IMR-90 (cell line): ENCODE data around the gene TRIM17. TPM values are rescaled to one million over a fixed set of nuclear protein-coding genes. Genes with fewer than 3 reads are reported as not detected.

ENCODE experiments used
- ATAC-seq: fragments of 200-7000 bp; cut with Tn5 transposase; 2 replicates; pipeline ENCODE4 v1.9.1; 2020; ENCODE audit warnings: low read depth, mild to moderate bottlenecking, moderate library complexity
- BruUV-seq: library from RNA; stranded (reverse); fragments of 400-500 nt; replicated peaks from 2 replicates; lab custom pipeline; 2021; lab: Mats Ljungman, UMichigan
- CTCF ChIA-PET: fragments of 300-600 bp; formaldehyde crosslinking; extraction: SDS; loops from one replicate; lab custom pipeline; 2021; ENCODE audit warnings: antibody characterized with exemption; lab: Yijun Ruan, JAX
- POLR2A ChIA-PET: fragments of 300-600 bp; sonication (Branson Sonifier 250); formaldehyde crosslinking; loops from one replicate; lab custom pipeline; 2022; ENCODE audit warnings: antibody characterized with exemption; ENCODE audit not compliant: unreplicated experiment; lab: Charles Lee
- DNase-seq: peaks from one replicate; pipeline ENCODE4 v3.0.0; 2013
- H2AFZ ChIP-seq: replicated peaks from 2 replicates; pipeline ENCODE3; 2013; ENCODE audit warnings: low read length, mild to moderate bottlenecking; ENCODE audit not compliant: poor library complexity
- H2AK5ac ChIP-seq: 2 replicates; pipeline ENCODE4 v1.6.1; 2013; ENCODE audit warnings: low read depth, low read length, inconsistent platforms
- H2AK9ac ChIP-seq: replicated peaks from 2 replicates; pipeline ENCODE3; 2013; ENCODE audit warnings: mild to moderate bottlenecking, low read depth, low read length, moderate library complexity; ENCODE audit not compliant: poor library complexity
- H2BK120ac ChIP-seq: 2 replicates; pipeline ENCODE4 v1.6.1; 2013; ENCODE audit warnings: low read depth, low read length, inconsistent platforms
- H2BK15ac ChIP-seq: 3 replicates; pipeline ENCODE4 v1.6.1; 2013; ENCODE audit warnings: low read depth, low read length, inconsistent platforms
- H2BK20ac ChIP-seq: 2 replicates; pipeline ENCODE4 v1.6.1; 2013; ENCODE audit warnings: low read depth, mild to moderate bottlenecking, inconsistent platforms, low read length, moderate library complexity
- H2BK5ac ChIP-seq: 2 replicates; pipeline ENCODE4 v1.6.1; 2013; ENCODE audit warnings: mild to moderate bottlenecking, low read depth, low read length, inconsistent platforms; ENCODE audit not compliant: poor library complexity, severe bottlenecking
- H3K14ac ChIP-seq: replicated peaks from 2 replicates; pipeline ENCODE4 v1.6.1; 2013; ENCODE audit warnings: low read depth, low read length, inconsistent platforms
- H3K18ac ChIP-seq: 2 replicates; pipeline ENCODE4 v1.6.1; 2013; ENCODE audit warnings: low read depth, low read length, control low read depth
- H3K23ac ChIP-seq: 2 replicates; pipeline ENCODE4 v1.6.1; 2013; ENCODE audit warnings: low read depth, low read length, inconsistent platforms
- H3K27ac ChIP-seq: 2 replicates; pipeline ENCODE4 v1.5.1; 2013; ENCODE audit warnings: mild to moderate bottlenecking, control low read depth, low read length; ENCODE audit not compliant: insufficient read depth
- H3K27me3 ChIP-seq: 2 replicates; pipeline ENCODE4 v1.6.1; 2013; ENCODE audit warnings: low read length; ENCODE audit not compliant: control insufficient read depth, insufficient read depth
- H3K36me3 ChIP-seq: 2 replicates; pipeline ENCODE4 v1.6.1; 2013; ENCODE audit warnings: low read length, mixed read lengths; ENCODE audit not compliant: control insufficient read depth, insufficient read depth
- H3K4ac ChIP-seq: 2 replicates; pipeline ENCODE4 v1.6.1; 2013; ENCODE audit warnings: low read depth, low read length, inconsistent platforms
- H3K4me1 ChIP-seq: 2 replicates; pipeline ENCODE4 v1.6.1; 2013; ENCODE audit warnings: low read length, mixed read lengths; ENCODE audit not compliant: control insufficient read depth, insufficient read depth
- H3K4me2 ChIP-seq: 2 replicates; pipeline ENCODE4 v1.6.1; 2013; ENCODE audit warnings: low read depth, mild to moderate bottlenecking, control low read depth, low read length, moderate library complexity
- H3K4me3 ChIP-seq: 2 replicates; pipeline ENCODE4 v1.5.1; 2013; ENCODE audit warnings: low read depth, mild to moderate bottlenecking, control low read depth, low read length, moderate library complexity; ENCODE audit not compliant: insufficient read depth
- H3K56ac ChIP-seq: 2 replicates; pipeline ENCODE4 v1.6.1; 2013; ENCODE audit warnings: low read length, inconsistent platforms; ENCODE audit not compliant: insufficient read depth; ENCODE audit errors: extremely low read depth
- H3K79me1 ChIP-seq, 2 experiments: 2 replicates each; pipeline ENCODE4 v1.6.1; 2013; ENCODE audit warnings: low read length in 2 of 2, inconsistent platforms in 1 of 2, low read depth in 1 of 2
- H3K9ac ChIP-seq: 2 replicates; pipeline ENCODE4 v1.6.1; 2013; ENCODE audit warnings: low read depth, low read length, control low read depth
- H3K9me1 ChIP-seq: 2 replicates; pipeline ENCODE4 v1.6.1; 2013; ENCODE audit warnings: low read length, inconsistent platforms; ENCODE audit not compliant: insufficient read depth
- H3K9me3 ChIP-seq: 2 replicates; pipeline ENCODE4 v1.6.1; 2013; ENCODE audit warnings: low read length; ENCODE audit not compliant: control insufficient read depth, insufficient read depth
- H4K20me1 ChIP-seq: 2 replicates; pipeline ENCODE4 v1.6.1; 2013; ENCODE audit warnings: low read length, inconsistent platforms; ENCODE audit not compliant: insufficient read depth
- H4K5ac ChIP-seq: 2 replicates; pipeline ENCODE4 v1.6.1; 2013; ENCODE audit warnings: mild to moderate bottlenecking, low read depth, low read length, control low read depth
- H4K8ac ChIP-seq, 2 experiments: 2 replicates each; pipeline ENCODE4 v1.6.1; 2013; ENCODE audit warnings: low read depth in 2 of 2, low read length in 2 of 2, control low read depth in 1 of 2, inconsistent platforms in 1 of 2
- H4K91ac ChIP-seq: 2 replicates; pipeline ENCODE4 v1.6.1; 2013; ENCODE audit warnings: low read depth, low read length, inconsistent platforms; ENCODE audit not compliant: insufficient read depth
- CTCF ChIP-seq: conservative IDR thresholded peaks from 2 replicates; pipeline ENCODE4 v1.5.1; 2012; ENCODE audit warnings: mild to moderate bottlenecking, low read depth, low read length, improper control_type of control experiment
- MXI1 ChIP-seq: IDR thresholded peaks from 2 replicates; pipeline ENCODE4 v1.6.1; 2012; ENCODE audit warnings: low read depth, mild to moderate bottlenecking, low read length, moderate library complexity, borderline replicate concordance
- NFE2L2 ChIP-seq: fragments of 150-350 bp; IDR thresholded peaks from 2 replicates; pipeline ENCODE4 v1.6.1; 2016; ENCODE audit warnings: low read depth, mild to moderate bottlenecking, low read length
- USF2 ChIP-seq: fragments of 150-350 bp; IDR thresholded peaks from 2 replicates; pipeline ENCODE4 v1.6.1; 2017; ENCODE audit warnings: mild to moderate bottlenecking, antibody characterized with exemption, low read length, low read depth
- WGBS, 2 experiments: methylation state at CpG; one replicate each; pipeline versions ENCODE4 v1.1.5 to v1.1.7; 2013; ENCODE audit warnings: missing lambda C conversion rate in 2 of 2; ENCODE audit not compliant: insufficient read length in 1 of 2; ENCODE audit errors: extremely low coverage in 2 of 2; 5-methylcytosine and 5-hydroxymethylcytosine counted together
- dilution Hi-C: fragments of 300-500 bp; cut with HindIII; formaldehyde crosslinking; loops from one replicate; pipeline ENCODE4 v1.14.3; 2018; ENCODE audit warnings: low sequenced_read_pairs; ENCODE audit not compliant: unreplicated experiment
- in situ Hi-C: fragments of 300-500 bp; cut with MboI; formaldehyde crosslinking; loops from 3 replicates; pipeline ENCODE4 v1.14.3; 2019; ENCODE audit warnings: low sequenced_read_pairs, inconsistent platforms, mixed read lengths
- intact Hi-C: fragments of 100-400 bp; cut with micrococcal nuclease; formaldehyde crosslinking; loops from 2 replicates; pipeline ENCODE4 v1.10.0; 2022
- polyA plus RNA-seq, 3 experiments: library from polyadenylated mRNA; depleted of rRNA; stranded (reverse); fragments of >200 nt; gene quantifications; 2 replicates each; pipeline ENCODE4 v1.2.3, GENCODE V29; 2012; ENCODE audit warnings: low replicate concordance in 1 of 3
- total RNA-seq: library from RNA; depleted of rRNA; stranded (reverse); fragments of >200 nt; gene quantifications from 2 replicates; pipeline ENCODE4 v1.2.3, GENCODE V29; 2012

TRIM17 gene
- total and polyA plus RNA-seq, 2 of the 4 experiments (the other 2 are of a cell fraction): 0.39 TPM; not detected in 1

GRCh38 chr1:228437424-228437962, 20.8 kb upstream of the TRIM17 start:
- H2BK5ac ChIP-seq: no peak overlapping the region
- H4K91ac ChIP-seq: no peak overlapping the region
- WGBS, 2 experiments: 54% methylated on average over 2 of the region's 7 CpGs; no CpG with 5 or more reads in 1 of the 2 experiments
- H3K14ac ChIP-seq: no peak overlapping the region
- DNase-seq (no peak), ATAC-seq (no peak)
- H2BK15ac ChIP-seq: no peak overlapping the region
- ChIA-PET CTCF (no interaction called here), POLR2A (no interaction called here)
- TF ChIP-seq MXI1: no peak
- no peak for TF ChIP-seq CTCF
- no peak for TF ChIP-seq USF2
- TF ChIP-seq NFE2L2: no peak
- BruUV-seq: no TSS peak
- H3K79me1 ChIP-seq: no peaks in the 10 kb centered on the region
- no peak overlapping the region for H4K5ac ChIP-seq
- dilution Hi-C loops (no loop called here), in situ Hi-C loops (no loop called here), intact Hi-C loops (no loop called here)
- no peaks in the 10 kb centered on the region for H3K4me1 ChIP-seq
- H3K27me3 ChIP-seq: peaks cover 39% of the 10 kb centered on the region
- H3K9me3 ChIP-seq: no peaks in the 10 kb centered on the region
- no peak overlapping the region for H3K4me3 ChIP-seq
- H2AK5ac ChIP-seq: no peak overlapping the region
- no peak overlapping the region for H3K4ac ChIP-seq
- no peak overlapping the region for H3K18ac ChIP-seq
- H3K9me1 ChIP-seq: no peaks in the 10 kb centered on the region; the same call in 1 of the 2 replicates
- no peaks in the 10 kb centered on the region for H4K20me1 ChIP-seq
- no peak overlapping the region for H2BK120ac ChIP-seq
- H3K4me2 ChIP-seq: no peak overlapping the region
- no peak overlapping the region for H3K56ac ChIP-seq
- H4K8ac ChIP-seq: no peak overlapping the region
- H3K23ac ChIP-seq: no peak overlapping the region
- H2AK9ac ChIP-seq: no peak overlapping the region
- H3K36me3 ChIP-seq: no peaks in the 10 kb centered on the region
- no peak overlapping the region for H2AFZ ChIP-seq
- no peak overlapping the region for H2BK20ac ChIP-seq
- no peak overlapping the region for H3K9ac ChIP-seq
- no peak overlapping the region for H3K27ac ChIP-seq
